Aorta (tissue), 5 donors: Measurements from ENCODE around the gene ENO3. TPM values are rescaled to one million over a fixed set of nuclear protein-coding genes. Genes with fewer than 3 reads are reported as not detected.

ENCODE experiments used
- ATAC-seq: fragments of 200-7000 bp; cut with Tn5 transposase; one replicate; pipeline ENCODE4 v1.9.1; 2022; ENCODE audit warnings: moderate library complexity; ENCODE audit not compliant: low FRiP score
- DNase-seq, 2 donors: peaks; one replicate each; pipeline ENCODE4 v3.0.0-alpha.2; 2020
- H3K27ac ChIP-seq, 2 donors: one replicate each; pipeline ENCODE4 v1.5.1; 2013; ENCODE audit warnings: low read length in 2 of 2, mild to moderate bottlenecking in 2 of 2, moderate library complexity in 2 of 2, control low read depth in 1 of 2, inconsistent platforms in 1 of 2, low read depth in 1 of 2
- H3K27me3 ChIP-seq, 2 donors: one replicate each; pipeline ENCODE4 v1.6.1; 2013; ENCODE audit warnings: control low read depth in 1 of 2, low read length in 1 of 2, mild to moderate bottlenecking in 1 of 2, moderate library complexity in 1 of 2; ENCODE audit not compliant: insufficient read depth in 2 of 2, control insufficient read depth in 1 of 2
- H3K36me3 ChIP-seq, 2 donors: one replicate each; pipeline ENCODE4 v1.6.1; 2013; ENCODE audit warnings: control low read depth in 1 of 2, low read length in 1 of 2, mild to moderate bottlenecking in 1 of 2; ENCODE audit not compliant: insufficient read depth in 2 of 2, control insufficient read depth in 1 of 2
- H3K4me1 ChIP-seq, 2 donors: one replicate each; pipeline ENCODE4 v1.6.1; 2013; ENCODE audit warnings: low read length in 2 of 2, control low read depth in 1 of 2, mild to moderate bottlenecking in 1 of 2, moderate library complexity in 1 of 2; ENCODE audit not compliant: insufficient read depth in 2 of 2, control insufficient read depth in 1 of 2
- H3K4me3 ChIP-seq, 2 donors: one replicate each; pipeline ENCODE4 v1.5.1; 2013; ENCODE audit warnings: low read length in 2 of 2, control low read depth in 1 of 2, mild to moderate bottlenecking in 1 of 2
- H3K9me3 ChIP-seq: one replicate; pipeline ENCODE4 v1.6.1; 2013; ENCODE audit warnings: mild to moderate bottlenecking, low read length; ENCODE audit not compliant: control insufficient read depth
- WGBS, 2 donors: extraction: QIAGEN DNeasy Blood & Tissue Kit; methylation state at CpG; one replicate each; pipeline ENCODE4 v1.1.7; 2013; 5-methylcytosine and 5-hydroxymethylcytosine counted together
- intact Hi-C, 2 donors: fragments of 100-400 bp; cut with DNase I; formaldehyde crosslinking; loops; one replicate each; pipeline versions ENCODE4 v1.14.2 to v1.15.0; 2022
- polyA plus RNA-seq, 2 donors: library from polyadenylated mRNA; stranded (reverse); fragments of 200-250 nt; gene quantifications; one replicate each; pipeline ENCODE4 v1.2.3, GENCODE V29; 2013
- total RNA-seq, 2 donors: library from RNA; stranded (reverse); fragmentation: NEBNext Ultra II Directional; extraction: Animal tissue kit (Norgen Biotek cat#: 25700); gene quantifications; one replicate each; pipeline ENCODE4 v1.2.1, GENCODE V29; 2021
- donor health status: healthy with polysubstance abuse.
- donor health status: Bipolar disorder and iron deficiency.
- donor health status: DM: no; HTN: no; CAD: no.
- donor health status: DM: no; HTN: no; CAD: no.
- donor health status: DM: yes; HTN: yes; CAD: no.

Gene ENO3
- total and polyA plus RNA-seq, 4 donors, result 5.2 to 46.2 (median 8.4) TPM

GRCh38 chr17:4972752-4973151, 21.8 kb downstream of the ENO3 start:
- H3K27ac ChIP-seq, result no peak overlapping the region
- intact Hi-C loops, result no loop called here
- WGBS, 2 donors, result 74 to 76% methylated on average over 12 of the region's 12 CpGs
- H3K9me3 ChIP-seq, result no peaks in the 10 kb centered on the region
- H3K27me3 ChIP-seq, result no peaks in the 10 kb centered on the region
- peaks cover 0 to 15% of the 10 kb centered on the region in 2 donors for H3K36me3 ChIP-seq
- no peak for DNase-seq
- H3K4me3 ChIP-seq, result no peak overlapping the region
- ATAC-seq, result no peak
- H3K4me1 ChIP-seq, result no peaks in the 10 kb centered on the region

- no peaks in the 10 kb centered on the region for H3K4me1 ChIP-seq
Measured at GRCh38 chr17:4973256-4974114, 22.6 kb downstream of the ENO3 start.

GRCh38 chr17:4974115-4974670, 23.3 kb downstream of the ENO3 start:
- intact Hi-C loops, result no loop called here
- Histone ChIP-seq H3K27ac (peak overlapping the region in 1 of 2 donors; percentile 32), H3K4me1 (no peaks in the 10 kb centered on the region), H3K27me3 (no peaks in the 10 kb centered on the region), H3K36me3 (peaks cover 0 to 15% of the 10 kb centered on the region in 2 donors), H3K4me3 (no peak overlapping the region), H3K9me3 (no peaks in the 10 kb centered on the region)
- WGBS, 2 donors, result 59 to 63% methylated on average over 9 of the region's 9 CpGs
- DNase-seq, result no peak
- ATAC-seq, result no peak

More at GRCh38 chr17:4973256-4974114, 22.6 kb downstream of the ENO3 start:
- H3K27ac ChIP-seq, result peak overlapping the region in 1 of 2 donors; percentile 8
- intact Hi-C loops, result no loop called here
- no peaks in the 10 kb centered on the region for H3K9me3 ChIP-seq
- ATAC-seq (no peak), DNase-seq (no peak)
- no peaks in the 10 kb centered on the region for H3K27me3 ChIP-seq
- 84 to 91% methylated on average over 10 of the region's 10 CpGs for WGBS, 2 donors
- H3K36me3 ChIP-seq, result peaks cover 0 to 15% of the 10 kb centered on the region in 2 donors
- H3K4me3 ChIP-seq, result no peak overlapping the region

- no peak for DNase-seq
- ATAC-seq, result no peak
- no peaks in the 10 kb centered on the region for H3K27me3 ChIP-seq
- intact Hi-C loops, result no loop called here
- H3K4me1 ChIP-seq, result no peaks in the 10 kb centered on the region
- no peak overlapping the region for H3K4me3 ChIP-seq
- no peak overlapping the region for H3K27ac ChIP-seq
- H3K9me3 ChIP-seq, result no peaks in the 10 kb centered on the region
- H3K36me3 ChIP-seq, result peaks cover 0 to 9% of the 10 kb centered on the region in 2 donors
Measured at GRCh38 chr17:4978726-4979125, 27.8 kb downstream of the ENO3 start.

- ATAC-seq (peak; percentile 71), DNase-seq (no peak)
- no peaks in the 10 kb centered on the region for H3K4me1 ChIP-seq
- no peak overlapping the region for H3K27ac ChIP-seq
- WGBS, 2 donors, result 35 to 38% methylated on average over 6 of the region's 6 CpGs
- H3K9me3 ChIP-seq, result no peaks in the 10 kb centered on the region
- no peaks in the 10 kb centered on the region for H3K27me3 ChIP-seq
- peaks cover 0 to 8% of the 10 kb centered on the region in 2 donors for H3K36me3 ChIP-seq
- intact Hi-C loops, result loop anchor here (2.0 to 10.0 kb wide), 3 partner anchors 76 to 82 kb away; partner anchors contain the start of gene CHRNE (in 2 of the 2)
- H3K4me3 ChIP-seq, result no peak overlapping the region
Measured at GRCh38 chr17:4980644-4981216, 29.8 kb downstream of the ENO3 start.

- no peaks in the 10 kb centered on the region for H3K27me3 ChIP-seq
- no peak for DNase-seq
- no peak for ATAC-seq
- peaks cover 0 to 3% of the 10 kb centered on the region in 2 donors for H3K4me1 ChIP-seq
- H3K9me3 ChIP-seq, result no peaks in the 10 kb centered on the region
- H3K36me3 ChIP-seq, result peaks cover 0 to 4% of the 10 kb centered on the region in 2 donors
- H3K4me3 ChIP-seq, result no peak overlapping the region
- 55 to 65% methylated on average over 5 of the region's 5 CpGs for whole genome bisulfite sequencing, 2 donors
- intact Hi-C loops, result loop anchor here (5.0 to 10.0 kb wide), 2 partner anchors 78 to 80 kb away; partner anchors contain the start of gene CHRNE (in 2 of the 2)
- H3K27ac ChIP-seq, result no peak overlapping the region
Measured at GRCh38 chr17:4982305-4982704, 31.4 kb downstream of the ENO3 start.

- Histone ChIP-seq H3K27ac (peak overlapping the region in 1 of 2 donors; percentile 13), H3K4me1 (peaks cover 0 to 3% of the 10 kb centered on the region in 2 donors), H3K27me3 (no peaks in the 10 kb centered on the region), H3K36me3 (no peaks in the 10 kb centered on the region), H3K4me3 (peak overlapping the region; percentile 67 to 93), H3K9me3 (no peaks in the 10 kb centered on the region)
- WGBS, 2 donors, result 33 to 39% methylated on average over 5 of the region's 5 CpGs
- ATAC-seq (no peak), DNase-seq (no peak)
- intact Hi-C loops, result loop anchor here (10.0 kb wide), 1 partner anchor 82 kb away; the partner anchor contains the start of gene CHRNE (in 2 of the 2)
Measured at GRCh38 chr17:4986403-4986802, 35.5 kb downstream of the ENO3 start.

GRCh38 chr17:4986951-4987766, 36.2 kb downstream of the ENO3 start, which contains the start of gene CAMTA2:
TSS of gene CAMTA2 (minus strand) at chr17:4987675. CDS start at chr17:4986222, 1,453 bp downstream.
- 1% methylated on average over 58 to 78 of the region's 78 CpGs for WGBS, 2 donors

More at GRCh38 chr17:4986951-4987766, 36.2 kb downstream of the ENO3 start, which contains the start of gene CAMTA2:
- H3K27me3 ChIP-seq, result no peaks in the 10 kb centered on the region
- DNase-seq (peak; percentile 94 to 98), ATAC-seq (peak; percentile 95)
- peak within 1 kb of the TSS; percentile 67 to 93 for H3K4me3 ChIP-seq
- peak within 1 kb of the TSS; percentile 25 to 90 for H3K27ac ChIP-seq
- no peaks in the 10 kb centered on the region for H3K36me3 ChIP-seq
- no peaks in the 10 kb centered on the region for H3K9me3 ChIP-seq
- peaks cover 0 to 3% of the 10 kb centered on the region in 2 donors for H3K4me1 ChIP-seq
- intact Hi-C loops, result loop anchor here (10.0 kb wide), 1 partner anchor 82 kb away; the partner anchor contains the start of gene CHRNE (in 2 of the 2)
